GM18909 (cell line): ENCODE measurements around the gene CTBP2.

ENCODE experiments used
- ATAC-seq: cut with Tn5 transposase; IDR thresholded peaks from one replicate; pipeline ENCODE4 v1.9.1; 2021; ENCODE audit warnings: mild to moderate bottlenecking; ENCODE audit not compliant: unreplicated experiment, poor library complexity

CTBP2 gene

GRCh38 chr10:125004571-125005311, 155.6 kb downstream of the CTBP2 start:
- no peak for ATAC-seq

GRCh38 chr10:125003901-125004467, 156.4 kb downstream of the CTBP2 start:
- ATAC-seq: no peak

- ATAC-seq: no peak
Observed at GRCh38 chr10:125003146-125003900, 157.0 kb downstream of the CTBP2 start.

GRCh38 chr10:125002423-125003145, 157.8 kb downstream of the CTBP2 start:
- ATAC-seq: no peak

GRCh38 chr10:125002047-125002422, 158.3 kb downstream of the CTBP2 start:
- ATAC-seq: no peak

DNA sequence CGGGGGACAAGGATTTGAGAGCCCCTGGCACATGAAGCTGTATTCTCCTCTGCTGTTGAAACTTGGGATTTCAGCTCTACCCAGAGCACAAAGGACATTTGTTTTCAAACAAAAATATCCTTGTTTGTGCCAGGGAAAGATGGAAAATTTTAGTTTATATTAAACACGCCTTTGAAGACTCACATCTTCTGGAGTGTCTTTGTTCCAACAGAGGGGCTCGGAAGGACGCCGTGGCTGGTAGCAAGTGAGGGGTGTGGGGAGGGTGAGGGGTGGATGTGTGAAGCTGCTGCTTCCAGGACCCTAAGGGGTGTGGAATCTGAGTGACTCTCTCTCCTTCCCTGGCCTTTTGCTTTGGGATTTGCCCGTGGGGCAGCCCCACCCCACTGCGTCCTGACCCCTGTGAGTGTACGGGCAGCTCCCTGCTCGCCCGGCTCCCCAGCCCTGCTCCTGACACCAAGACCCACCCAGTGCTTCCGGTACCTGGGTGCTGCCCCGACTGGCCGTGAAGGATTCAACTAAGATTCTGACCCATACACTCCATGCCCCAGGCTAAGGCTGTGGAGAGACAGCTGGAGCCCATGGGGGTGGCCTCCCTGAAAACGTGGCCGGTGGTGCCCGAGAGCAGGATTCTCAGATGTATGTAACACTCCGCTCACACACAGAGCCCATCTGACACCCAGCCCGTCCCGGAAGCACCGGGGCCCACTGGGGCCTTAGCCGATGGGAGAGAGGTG, 158.9 kb downstream of the CTBP2 start:
- ATAC-seq: no peak

DNA sequence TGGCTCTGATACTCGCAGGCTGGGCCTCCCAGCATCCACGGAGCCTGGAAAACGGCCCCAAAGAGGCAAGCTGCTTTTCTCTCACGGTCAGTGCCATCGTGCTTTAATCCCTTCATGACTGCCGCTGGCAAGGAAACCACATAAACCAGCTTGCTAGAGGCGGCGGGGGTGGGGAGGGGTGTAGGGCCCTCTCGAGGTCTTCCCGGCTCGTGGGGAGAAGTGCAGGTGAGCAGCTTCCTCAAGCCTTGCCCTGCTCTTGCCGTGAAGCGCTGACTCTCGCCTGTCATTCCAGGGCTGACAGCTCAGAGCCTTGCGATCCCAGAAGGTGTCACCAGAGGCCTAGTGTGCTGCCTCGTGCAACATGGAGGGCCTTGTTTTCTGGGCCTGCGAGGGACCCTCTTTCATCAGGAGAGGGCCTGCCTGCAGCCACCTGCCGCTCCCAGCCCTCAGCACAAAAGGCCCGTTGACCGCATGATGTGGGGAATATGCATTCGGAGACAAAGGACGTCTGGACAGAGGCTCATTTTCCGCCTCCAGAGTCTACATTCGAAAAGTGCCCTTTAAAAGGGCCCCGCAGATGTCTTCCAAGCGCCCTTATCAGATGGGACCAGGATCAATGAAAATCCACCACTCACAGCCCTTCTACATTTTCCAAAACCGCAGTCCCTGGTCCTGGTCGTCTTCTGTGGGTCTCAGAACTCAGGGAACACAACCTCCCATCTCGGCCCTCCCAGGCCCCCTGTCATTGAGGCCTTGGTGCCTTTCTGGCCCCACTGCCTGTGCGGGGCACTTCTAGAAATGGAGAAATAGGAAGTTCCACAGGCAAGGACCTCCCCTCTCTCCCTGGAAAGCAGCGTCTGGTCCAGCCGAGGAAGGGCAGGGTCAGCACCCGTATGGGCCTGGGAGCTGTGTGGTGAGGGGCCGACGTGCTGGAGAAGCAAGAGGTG, 159.7 kb downstream of the CTBP2 start:
- ATAC-seq: no peak

DNA sequence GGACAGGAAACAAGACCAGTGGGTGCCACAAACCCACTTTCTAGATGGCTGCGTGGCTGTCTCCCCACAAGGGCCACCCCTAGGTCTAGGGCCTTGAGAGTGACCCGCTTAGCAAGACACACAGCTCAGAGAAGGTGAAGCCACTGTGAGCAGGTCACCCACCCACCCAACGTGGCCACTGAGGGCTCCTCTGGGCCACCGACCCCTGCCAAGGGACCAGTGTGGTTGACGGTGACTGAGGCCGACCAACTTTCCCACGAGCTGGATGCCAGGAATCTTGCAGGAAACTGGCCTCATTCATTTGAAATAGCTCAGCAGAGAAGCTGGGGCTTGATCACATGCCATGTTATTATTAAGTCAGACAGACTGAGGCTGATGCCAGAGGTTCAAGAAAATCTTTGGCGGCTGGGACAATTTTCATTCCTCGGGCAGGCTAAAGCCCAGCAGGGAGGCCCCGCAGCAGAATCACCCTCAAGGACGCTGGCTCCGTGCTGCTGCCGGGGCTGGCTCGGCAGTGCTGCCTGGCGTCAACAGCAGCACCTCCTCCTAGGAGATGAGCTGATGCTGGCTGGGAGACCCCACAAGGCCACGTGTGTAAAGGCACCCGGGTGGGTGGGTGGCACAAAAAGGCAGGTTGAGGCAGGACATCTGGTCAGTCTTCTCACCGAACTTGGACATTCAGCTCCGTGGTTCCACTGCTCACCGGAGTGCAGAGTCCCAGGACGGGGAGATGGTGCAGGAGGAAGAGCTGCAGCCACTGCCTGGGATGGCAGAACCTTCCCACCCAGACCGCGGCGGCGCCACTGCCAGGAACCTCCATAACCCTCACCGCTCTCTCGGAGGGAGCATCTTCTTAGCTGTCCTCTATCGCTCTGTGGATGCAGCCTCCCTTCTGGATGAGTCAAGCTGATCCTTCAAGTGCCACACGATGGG, 160.7 kb downstream of the CTBP2 start:
- ATAC-seq: no peak

DNA sequence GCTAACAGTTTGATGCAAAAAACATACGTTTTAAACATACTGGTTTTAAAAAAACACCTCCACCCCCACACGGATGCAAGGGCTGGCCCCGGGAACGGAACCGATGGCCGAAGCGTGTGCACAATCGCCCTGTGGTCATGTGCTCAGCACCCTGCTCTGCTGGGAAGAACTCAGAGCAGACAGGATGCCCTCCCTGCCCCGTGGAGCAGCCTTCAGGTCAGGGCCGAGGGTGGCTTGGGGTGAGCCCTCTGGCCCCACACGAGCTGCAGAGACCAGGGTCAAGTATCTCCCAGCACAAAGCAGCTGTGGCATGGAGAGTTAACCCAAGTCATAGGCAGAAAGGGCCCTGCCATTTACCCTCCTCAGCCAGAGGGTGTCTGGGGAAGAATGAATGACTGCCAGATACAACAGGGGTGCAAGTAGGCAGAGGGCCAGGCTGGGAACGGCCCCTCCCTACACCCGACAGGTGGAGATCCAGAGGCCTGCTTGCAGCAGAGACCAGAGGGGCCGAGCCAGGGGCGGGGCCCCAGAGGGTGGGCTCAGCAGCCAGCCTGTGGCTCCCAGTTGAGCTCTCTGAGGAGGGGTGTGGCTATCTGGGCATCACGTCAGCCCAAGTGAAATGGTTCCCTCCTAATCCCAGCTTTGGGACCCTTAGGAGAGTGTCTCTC, 161.6 kb downstream of the CTBP2 start:
- no peak for ATAC-seq

DNA sequence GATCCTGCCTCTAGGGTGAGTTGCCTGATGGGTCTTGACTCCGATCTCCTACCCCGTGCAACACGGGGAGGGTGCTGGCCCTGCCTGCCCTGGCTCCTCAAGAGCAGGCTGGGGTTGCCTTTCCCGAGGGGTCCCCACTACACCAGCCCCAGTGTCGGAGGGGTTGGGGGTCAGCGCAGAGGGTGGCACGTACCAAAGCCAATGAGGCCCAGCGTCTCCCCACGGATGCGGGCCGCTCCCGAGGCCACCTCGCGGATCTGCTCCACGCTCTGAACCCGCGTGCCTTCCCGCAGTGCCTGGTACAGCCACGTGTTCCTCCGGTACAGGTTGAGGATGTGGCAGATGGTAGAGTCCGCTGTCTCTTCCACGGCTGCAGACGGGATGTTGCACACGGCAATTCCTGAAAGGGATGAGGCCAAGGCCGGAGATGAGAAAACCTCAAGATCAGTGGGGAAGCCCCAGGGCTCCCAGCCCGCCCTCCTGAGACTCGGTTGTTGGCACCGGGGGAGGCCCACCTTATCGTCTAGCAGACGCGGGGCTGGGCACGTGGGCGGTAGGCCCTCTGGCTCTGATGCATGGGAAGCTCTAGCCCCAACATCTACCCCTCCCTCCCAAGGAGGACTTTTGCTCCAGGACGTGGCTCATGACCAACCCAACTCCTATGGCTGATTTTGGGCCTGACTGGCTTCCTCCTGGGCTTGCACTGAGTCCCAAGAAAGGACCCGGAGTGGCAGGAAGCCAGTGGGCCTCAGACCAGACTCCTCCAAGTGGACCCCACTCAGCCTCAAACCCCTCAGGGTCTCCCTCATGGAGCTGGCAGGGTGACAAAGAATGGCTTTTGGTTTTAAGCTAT, 162.4 kb downstream of the CTBP2 start:
- no peak for ATAC-seq

GRCh38 chr10:124997306-124997705, 163.1 kb downstream of the CTBP2 start:
- no peak for ATAC-seq

DNA sequence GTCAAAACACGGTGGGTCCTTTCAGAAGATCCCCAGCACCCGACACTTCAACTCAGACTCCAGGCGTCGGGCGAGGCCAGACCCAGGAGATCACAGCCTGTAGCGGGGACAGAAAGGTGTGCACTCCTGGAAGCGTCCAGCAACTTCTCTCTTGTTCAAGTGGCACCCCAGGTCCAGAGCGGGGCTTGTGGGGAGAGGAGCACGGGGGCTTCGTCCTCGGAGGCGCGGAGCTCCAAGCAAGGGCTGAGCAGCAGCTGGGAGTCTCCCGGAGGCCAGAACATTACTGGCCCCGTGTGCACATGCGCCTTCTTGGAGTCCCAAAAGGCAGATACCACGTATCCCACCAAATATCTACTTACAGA, 163.5 kb downstream of the CTBP2 start:
- ATAC-seq: no peak

DNA sequence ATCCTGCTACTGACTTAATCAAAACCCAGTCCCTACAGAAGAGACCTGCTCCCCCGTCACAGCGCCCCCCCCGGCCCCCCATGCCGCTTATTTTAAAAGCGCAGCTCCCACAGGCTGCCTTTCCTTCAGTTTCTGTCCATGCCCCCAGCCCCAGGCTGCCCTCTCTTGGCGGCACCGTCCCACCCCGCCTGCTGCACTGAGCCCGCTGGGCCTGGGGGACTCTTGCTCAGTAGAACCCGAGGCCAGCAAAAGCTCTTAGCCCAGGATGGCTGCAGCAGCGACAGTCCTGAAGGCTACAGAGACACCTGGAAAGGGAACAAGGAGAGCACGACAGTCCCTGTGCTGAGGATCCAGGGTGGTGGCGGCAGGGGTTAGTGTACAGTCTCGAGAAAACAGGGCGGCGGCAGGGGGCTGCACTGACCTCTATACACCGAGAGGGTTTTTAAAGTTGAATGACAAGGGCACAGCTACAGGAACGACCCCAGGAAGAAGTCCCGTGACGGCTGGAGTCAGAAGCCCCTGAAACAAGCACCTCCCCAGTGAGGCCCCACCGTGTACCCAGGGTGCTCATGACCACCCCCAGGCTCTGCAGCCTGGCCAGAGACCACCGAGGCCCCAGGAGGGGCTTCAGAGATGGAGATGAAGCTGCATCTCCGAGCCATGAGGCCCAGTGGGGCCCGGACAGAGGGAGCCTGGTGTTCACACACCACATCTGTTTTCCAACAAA, 164.1 kb downstream of the CTBP2 start:
- ATAC-seq: no peak

DNA sequence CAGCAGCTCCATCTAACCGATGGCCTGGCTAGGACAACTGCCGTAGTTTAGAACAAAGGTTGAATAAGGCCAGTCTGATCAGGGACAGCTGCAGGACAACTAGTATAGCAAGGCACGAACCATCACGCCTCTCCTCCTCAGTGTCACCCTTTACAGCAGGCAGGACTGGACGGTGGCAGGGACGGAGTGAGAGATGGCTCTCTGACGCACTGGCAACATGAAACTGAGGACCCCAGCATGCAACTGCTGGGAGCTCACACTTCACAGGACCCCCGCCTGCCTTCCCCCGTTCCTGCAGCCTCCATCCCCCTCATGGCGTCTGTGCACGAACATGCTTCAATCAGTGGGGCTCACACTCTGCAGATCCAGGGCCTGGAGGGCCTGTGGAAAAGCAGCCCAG, 164.8 kb downstream of the CTBP2 start:
- ATAC-seq: no peak

- no peak for ATAC-seq
Observed at GRCh38 chr10:124994573-124995473, 165.5 kb downstream of the CTBP2 start.
